Endothelial cell of umbilical vein (primary cell): ENCODE data around the gene MAK. TPM values are rescaled to one million over a fixed set of nuclear protein-coding genes. Genes with fewer than 3 reads are reported as not detected.

Experiments used
- BruUV-seq: library from RNA; stranded (reverse); fragments of 400-500 nt; replicated peaks from 2 replicates; lab custom pipeline; 2021; lab: Mats Ljungman, UMichigan
- CTCF ChIA-PET: fragments of 300-600, 350-600 bp; sonication (Branson Sonifier 250); formaldehyde crosslinking; loops from one replicate; lab custom pipeline; 2021; ENCODE audit warnings: antibody characterized with exemption, inconsistent platforms; lab: Charles Lee
- POLR2A ChIA-PET: fragments of 300-600, 350-600 bp; sonication (Branson Sonifier 250); formaldehyde crosslinking; loops from one replicate; lab custom pipeline; 2021; ENCODE audit warnings: antibody characterized with exemption, inconsistent platforms; lab: Charles Lee
- DNase-seq: peaks from one replicate; pipeline ENCODE4 v3.0.0-alpha.2; 2011; ENCODE audit warnings: low read depth, low spot score
- FAIRE-seq: peaks from 2 replicates; lab custom pipeline; 2011; peaks lifted over from hg19 to GRCh38; lab: Jason Lieb, UNC
- H2AFZ ChIP-seq: 2 replicates; pipeline ENCODE4 v1.6.0; 2012; ENCODE audit warnings: low read depth, low read length, control low read depth, inconsistent platforms
- H3K27ac ChIP-seq: 2 replicates; pipeline ENCODE4 v1.5.1; 2011; ENCODE audit warnings: low read depth, mild to moderate bottlenecking, control low read depth, low read length, moderate library complexity; ENCODE audit not compliant: insufficient read depth
- H3K27me3 ChIP-seq, 2 experiments: 2 replicates each; pipeline versions ENCODE4 v1.6.0 to v1.6.1; 2011; ENCODE audit warnings: low read length in 2 of 2, mixed read lengths in 1 of 2; ENCODE audit not compliant: control insufficient read depth in 2 of 2, insufficient read depth in 2 of 2
- H3K36me3 ChIP-seq, 2 experiments: 2 replicates in 1 of 2; 3 replicates in 1 of 2; pipeline ENCODE4 v1.5.1; 2011; ENCODE audit warnings: low read length in 2 of 2, mild to moderate bottlenecking in 1 of 2, moderate library complexity in 1 of 2; ENCODE audit not compliant: control insufficient read depth in 2 of 2, insufficient read depth in 2 of 2; ENCODE audit errors: extremely low read depth in 1 of 2
- H3K4me1 ChIP-seq: 3 replicates; pipeline ENCODE4 v1.5.1; 2011; ENCODE audit warnings: mild to moderate bottlenecking, low read length; ENCODE audit not compliant: control insufficient read depth, insufficient read depth; ENCODE audit errors: extremely low read depth
- H3K4me2 ChIP-seq: 2 replicates; pipeline ENCODE4 v1.6.1; 2011; ENCODE audit warnings: low read length, control low read depth, mixed read lengths; ENCODE audit not compliant: insufficient read depth
- H3K4me3 ChIP-seq, 3 experiments: fragments of 200-600 bp in 1 of 3; sonication (generic), shearing (Covaris generic) in 1 of 3; replicated peaks in 1 of 3; 2 replicates each; pipeline ENCODE4 v1.5.1; 2011 to 2016; ENCODE audit warnings: control low read depth in 3 of 3, low read length in 3 of 3, mild to moderate bottlenecking in 2 of 3, inconsistent platforms in 1 of 3, low read depth in 1 of 3, moderate library complexity in 1 of 3; ENCODE audit not compliant: insufficient read depth in 1 of 3
- H3K79me2 ChIP-seq: 2 replicates; pipeline ENCODE4 v1.6.0; 2012; ENCODE audit warnings: low read length, inconsistent platforms; ENCODE audit not compliant: control insufficient read depth, insufficient read depth
- H3K9ac ChIP-seq: replicated peaks from 2 replicates; pipeline ENCODE3; 2011; ENCODE audit warnings: low read length, control low read depth; ENCODE audit not compliant: insufficient read depth; ENCODE audit errors: extremely low read depth
- H3K9me1 ChIP-seq: replicated peaks from 3 replicates; pipeline ENCODE4 v1.6.0; 2011; ENCODE audit warnings: mild to moderate bottlenecking, low read length; ENCODE audit not compliant: control insufficient read depth, insufficient read depth; ENCODE audit errors: extremely low read depth
- H3K9me3 ChIP-seq: replicated peaks from 2 replicates; pipeline ENCODE4 v1.5.1; 2012; ENCODE audit warnings: low read length, inconsistent platforms; ENCODE audit not compliant: control insufficient read depth, insufficient read depth
- H4K20me1 ChIP-seq: replicated peaks from 2 replicates; pipeline ENCODE3; 2011; ENCODE audit warnings: mild to moderate bottlenecking, low read length; ENCODE audit not compliant: control insufficient read depth, insufficient read depth; ENCODE audit errors: extremely low read depth
- EZH2 ChIP-seq: IDR thresholded peaks from 2 replicates; pipeline ENCODE4 v1.6.1; 2012; ENCODE audit warnings: borderline replicate concordance, low read depth, mild to moderate bottlenecking, moderate library complexity, low read length, inconsistent platforms; ENCODE audit not compliant: severe bottlenecking
- FOS ChIP-seq: IDR thresholded peaks from 2 replicates; pipeline ENCODE4 v1.6.1; 2011; ENCODE audit warnings: mild to moderate bottlenecking, low read length, moderate library complexity, borderline replicate concordance; ENCODE audit not compliant: insufficient read depth
- MAX ChIP-seq: IDR thresholded peaks from 2 replicates; pipeline ENCODE4 v1.6.1; 2011; ENCODE audit not compliant: insufficient read depth, insufficient read length
- POLR2A ChIP-seq: IDR thresholded peaks from 2 replicates; pipeline ENCODE4 v1.6.1; 2012; ENCODE audit warnings: low read depth, mild to moderate bottlenecking, control low read depth, low read length
- dilution Hi-C: fragments of 300-500 bp; cut with MboI; formaldehyde crosslinking; loops from one replicate; pipeline ENCODE4 v1.15.0; 2019; ENCODE audit warnings: low sequenced_read_pairs; ENCODE audit not compliant: extremely low pct_ligation_motif_present
- intact Hi-C: fragments of 100-400 bp; cut with micrococcal nuclease; formaldehyde crosslinking; loops from one replicate; pipeline ENCODE4 v1.10.0; 2022
- polyA plus RNA-seq, 4 experiments: library from polyadenylated mRNA; depleted of rRNA in 3 of 4; stranded (reverse) in 3 of 4; unstranded in 1 of 4; fragments of >200 nt; gene quantifications; 2 replicates each; pipeline versions ENCODE4 v1.2.1 to v1.2.3, GENCODE V29; 2011 to 2012; ENCODE audit warnings: missing spikeins in 1 of 4
- total RNA-seq: library from RNA; stranded (reverse); gene quantifications from 2 replicates; pipeline ENCODE4 v1.2.3, GENCODE V29; 2021

MAK gene
- total and polyA plus RNA-seq, 2 donors (not counting 3 experiments of a cell fraction or from before 2014, with no cell fraction given) = not detected

DNA sequence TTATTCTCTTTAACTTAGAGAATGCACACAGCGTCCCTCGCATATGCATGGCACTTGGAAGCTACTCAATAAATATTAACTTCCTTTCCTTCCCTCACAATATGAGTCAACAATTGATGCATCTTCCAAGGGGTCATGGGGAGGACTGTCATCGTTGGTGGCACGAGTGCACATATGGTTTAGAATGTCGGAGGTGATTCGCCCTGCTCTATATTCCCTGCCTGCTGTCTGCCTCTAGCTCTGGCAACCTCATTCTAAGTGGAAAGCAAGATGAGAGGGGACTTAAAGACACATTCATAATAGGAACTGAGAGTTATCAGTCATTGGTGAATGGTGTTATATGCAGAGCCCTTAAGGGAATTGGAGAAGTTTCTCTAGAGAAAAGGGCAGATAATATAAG lies 44.6 kb downstream of the MAK start:
- no TSS peak for BruUV-seq

GRCh38 chr6:10793035-10793434 lies 45.3 kb downstream of the MAK start:
- Histone ChIP-seq H2AFZ (no peak overlapping the region), H3K4me1 (no peaks in the 10 kb centered on the region), H3K27me3 (no peaks in the 10 kb centered on the region), H3K27ac (no peak overlapping the region), H3K4me3 (no peak overlapping the region), H4K20me1 (no peaks in the 10 kb centered on the region), H3K9me3 (no peaks in the 10 kb centered on the region), H3K36me3 (no peaks in the 10 kb centered on the region), H3K4me2 (no peak overlapping the region), H3K79me2 (no peaks in the 10 kb centered on the region), H3K9ac (no peak overlapping the region), H3K9me1 (no peaks in the 10 kb centered on the region)
- POLR2A ChIA-PET = no interaction called here
- CTCF ChIA-PET = interaction anchor here (0.9 to 2.3 kb wide), 5 partner anchors 9 to 315 kb away, joined by 3 to 8 read pairs (median 4); no protein-coding TSS in a partner anchor
- BruUV-seq = no TSS peak
- no peak for FAIRE-seq
- dilution Hi-C loops = no loop called here
- intact Hi-C loops = no loop called here
- no peak for TF ChIP-seq POLR2A
- no peak for TF ChIP-seq EZH2
- no peak for TF ChIP-seq MAX
- no peak for TF ChIP-seq FOS
- DNase-seq = no peak

More for the DNA sequence above, 44.6 kb downstream of the MAK start:
- H3K4me2 ChIP-seq = no peak overlapping the region
- no peaks in the 10 kb centered on the region for H3K9me3 ChIP-seq
- H3K27ac ChIP-seq = no peak overlapping the region
- H4K20me1 ChIP-seq = no peaks in the 10 kb centered on the region
- no peak for DNase-seq
- dilution Hi-C loops (no loop called here), intact Hi-C loops (no loop called here)
- TF ChIP-seq EZH2 = no peak
- no peaks in the 10 kb centered on the region for H3K9me1 ChIP-seq
- ChIA-PET CTCF (interaction anchor here (0.9 to 2.1 kb wide), 5 partner anchors 8 to 315 kb away, joined by 3 to 8 read pairs (median 3); no protein-coding TSS in a partner anchor), POLR2A (no interaction called here)
- no peaks in the 10 kb centered on the region for H3K4me1 ChIP-seq
- no peaks in the 10 kb centered on the region for H3K36me3 ChIP-seq
- no peak overlapping the region for H3K4me3 ChIP-seq
- H3K27me3 ChIP-seq = no peaks in the 10 kb centered on the region
- no peak overlapping the region for H3K9ac ChIP-seq
- no peak for FAIRE-seq
- no peak overlapping the region for H2AFZ ChIP-seq
- no peaks in the 10 kb centered on the region for H3K79me2 ChIP-seq
